ENCODE results near the gene ANKS4B.
"Not testable (repeated sequence)": the region's sequence is repeated elsewhere in the genome, so short reads cannot be mapped to it uniquely, and the experiment has no call there.

ANKS4B gene

GRCh38 chr16:21219551-21219950 lies 13.9 kb upstream of the ANKS4B start:
- no peak for DNase-seq

GRCh38 chr16:21222495-21223337 lies 10.8 kb upstream of the ANKS4B start:
- no peak for DNase-seq

GRCh38 chr16:21223787-21224186 lies 9.7 kb upstream of the ANKS4B start:
- DNase-seq, result no peak

DNA sequence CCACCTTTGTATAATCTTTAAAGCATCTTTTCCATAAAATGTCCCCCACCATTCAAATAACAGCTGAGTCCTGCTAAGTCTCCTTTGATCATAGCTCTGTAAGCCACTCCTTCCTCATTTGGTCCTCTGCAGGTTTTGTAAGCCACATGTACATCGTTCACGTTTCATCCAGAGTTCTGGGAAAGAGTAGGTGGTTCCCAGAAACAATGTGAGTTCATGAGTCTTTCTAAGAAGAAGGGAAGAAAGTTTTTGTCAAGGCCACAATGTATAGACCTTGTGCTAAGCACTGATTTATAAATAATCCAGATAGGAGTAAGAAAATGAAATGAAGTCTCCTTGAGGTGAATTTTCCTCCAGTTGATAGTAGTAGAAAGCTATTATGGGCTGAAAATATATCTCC lies 8.7 kb upstream of the ANKS4B start:
- DNase-seq, result peak; percentile 62

DNA sequence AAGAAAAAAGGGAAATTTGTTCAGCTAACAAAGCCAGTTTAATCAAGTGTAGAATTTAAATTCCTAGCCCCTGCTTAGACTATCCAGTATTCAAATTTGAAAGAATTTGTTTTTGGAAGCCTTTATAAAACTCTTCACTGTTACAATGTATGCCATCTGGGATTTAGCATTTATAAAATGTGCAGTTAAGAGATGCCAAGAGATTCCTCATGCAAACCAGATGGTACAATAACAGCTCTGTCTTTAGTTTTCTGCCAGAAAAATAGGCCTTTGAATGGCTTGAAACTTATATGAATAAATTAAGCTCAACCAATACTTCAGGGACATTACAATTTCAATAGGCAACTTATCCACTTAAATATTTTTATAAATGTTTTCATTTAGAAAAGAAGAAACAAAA lies 6.8 kb upstream of the ANKS4B start:
- no peak for DNase-seq

DNA sequence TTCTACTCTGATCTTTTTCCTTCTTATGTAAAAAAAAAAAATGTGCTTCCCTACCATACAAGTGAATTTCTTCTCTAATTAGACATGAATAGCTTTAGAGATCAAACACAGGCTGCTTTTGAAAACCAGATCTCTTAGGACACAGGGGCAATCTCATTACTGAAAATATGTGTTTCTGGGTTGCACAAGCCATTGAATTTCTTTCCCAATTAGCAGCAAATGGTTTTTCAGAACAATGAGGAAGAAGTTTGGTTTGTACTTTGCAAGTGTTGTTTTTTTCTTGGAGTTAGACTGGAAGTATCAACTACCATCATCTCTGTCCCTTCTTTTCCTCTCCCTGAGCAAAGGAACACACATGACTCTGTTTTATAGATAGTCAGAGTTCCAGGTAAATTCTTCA lies 5.6 kb upstream of the ANKS4B start:
- DNase-seq, result no peak

- peak; percentile 52 for DNase-seq
Measured at GRCh38 chr16:21228361-21228872, 5.1 kb upstream of the ANKS4B start.

DNA sequence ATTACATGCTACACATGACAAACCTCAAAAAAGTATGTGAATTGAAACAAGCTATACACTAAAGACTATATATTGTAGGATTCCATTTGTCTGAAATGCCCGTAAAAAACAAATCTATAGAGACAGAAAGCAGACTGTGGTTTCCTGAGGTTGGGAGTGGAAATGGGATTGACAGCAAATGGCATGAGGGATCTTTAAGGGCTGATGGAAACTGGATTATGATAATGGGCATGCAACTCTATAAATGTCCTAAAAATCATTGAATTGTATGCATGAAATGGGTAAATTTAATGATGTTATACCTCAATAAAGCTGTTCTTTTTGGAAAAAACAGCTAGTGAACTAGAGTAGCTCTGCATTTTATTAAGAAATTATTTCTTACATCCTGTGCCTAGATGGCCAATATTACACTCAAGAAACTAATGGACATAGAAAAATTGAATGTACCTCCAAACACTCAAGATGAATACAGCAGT lies 416 bp upstream of the ANKS4B start:
- no peak for DNase-seq

- DNase-seq, result peak; percentile 27
Measured at GRCh38 chr16:21235199-21235585, 1.7 kb downstream of the ANKS4B start.

DNA sequence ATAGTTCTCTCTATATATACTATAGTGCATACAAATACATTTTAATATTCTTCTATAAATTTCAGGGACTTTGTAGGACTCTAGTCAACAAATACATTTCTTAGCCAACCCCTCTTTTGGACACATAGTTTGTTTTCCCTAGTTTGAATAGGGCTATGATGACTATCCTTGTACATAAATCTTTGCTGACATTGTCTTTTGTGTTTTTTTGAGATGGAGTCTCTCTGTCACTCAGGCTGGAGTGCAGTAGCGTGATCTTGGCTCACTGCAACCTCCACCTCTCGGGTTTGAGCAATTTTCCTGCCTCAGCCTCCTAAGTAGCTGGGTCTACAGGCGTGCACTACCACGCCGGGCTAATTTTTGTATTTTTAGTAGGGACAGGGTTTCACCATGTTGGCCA lies 3.3 kb downstream of the ANKS4B start:
- no peak for DNase-seq

DNA sequence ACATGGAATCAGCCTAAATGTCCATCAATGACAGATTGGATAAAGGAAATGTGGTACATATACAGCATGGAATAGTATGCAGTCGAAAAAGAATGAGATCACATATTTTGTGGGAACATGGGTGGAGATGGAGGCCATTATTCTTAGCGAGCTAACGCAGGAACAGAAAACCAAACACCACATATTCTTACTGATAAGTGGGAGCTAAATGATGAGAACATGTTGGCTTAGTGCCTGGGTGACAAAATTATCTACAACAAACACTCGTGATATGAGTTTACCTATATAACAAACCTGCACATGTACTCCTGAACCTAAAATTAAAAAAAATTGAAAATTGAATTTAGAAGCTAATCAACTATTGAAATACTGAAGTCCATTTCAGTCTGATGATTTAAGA lies 6.1 kb downstream of the ANKS4B start:
- DNase-seq, result peak; percentile 88

DNA sequence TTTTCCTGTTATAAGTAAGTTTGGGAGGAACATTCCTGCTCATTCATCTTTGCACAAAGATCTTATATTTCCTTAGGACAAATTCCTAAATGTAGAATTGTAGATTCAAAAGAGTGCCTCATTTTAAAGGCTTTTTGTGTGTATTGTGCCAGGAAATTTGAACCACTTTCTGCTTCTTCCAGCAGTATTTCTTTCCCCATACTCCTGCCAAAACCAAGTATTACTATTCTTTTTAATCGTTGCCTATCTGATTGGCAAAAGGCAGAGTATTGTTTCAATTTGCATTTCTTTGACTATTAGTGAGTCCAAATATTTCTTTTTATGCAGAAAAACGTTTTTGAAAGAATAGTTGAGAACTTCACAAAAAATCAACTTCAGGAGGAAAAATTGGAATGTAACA lies 9.3 kb downstream of the ANKS4B start:
- DNase-seq, result no peak

DNA sequence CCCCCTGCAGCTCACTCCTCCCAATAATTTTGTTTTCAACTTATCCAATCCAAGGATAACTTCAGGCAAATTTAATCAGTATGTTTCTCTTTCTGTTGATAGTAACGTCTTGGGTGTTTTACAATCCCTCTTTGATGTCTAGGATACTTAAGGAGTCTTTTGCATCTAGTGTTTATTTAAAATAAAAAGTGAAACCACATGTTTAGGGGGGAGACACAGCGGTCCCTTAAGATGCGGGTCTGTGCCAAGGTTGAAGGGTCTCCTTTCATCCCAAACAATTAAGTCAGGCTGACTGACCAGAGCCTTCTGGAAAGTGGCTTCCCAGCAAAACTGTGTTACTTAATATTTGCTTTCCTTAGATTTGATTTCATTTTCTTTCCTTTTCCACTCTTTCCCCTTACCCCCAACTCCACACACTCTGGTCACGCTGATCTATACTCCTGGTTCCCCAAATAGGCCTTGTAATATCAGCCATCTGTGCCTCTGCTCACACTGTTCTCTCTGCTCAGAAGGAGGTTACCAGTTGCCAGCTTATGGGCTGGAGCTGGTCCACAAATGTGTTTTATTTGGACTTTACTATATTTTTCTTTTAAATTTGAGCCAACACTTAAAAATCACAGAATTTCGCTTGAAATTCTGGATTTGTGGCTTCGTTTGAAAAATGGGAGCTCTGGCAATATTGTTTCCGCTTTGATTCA lies 11.2 kb downstream of the ANKS4B start:
- no peak for DNase-seq

DNA sequence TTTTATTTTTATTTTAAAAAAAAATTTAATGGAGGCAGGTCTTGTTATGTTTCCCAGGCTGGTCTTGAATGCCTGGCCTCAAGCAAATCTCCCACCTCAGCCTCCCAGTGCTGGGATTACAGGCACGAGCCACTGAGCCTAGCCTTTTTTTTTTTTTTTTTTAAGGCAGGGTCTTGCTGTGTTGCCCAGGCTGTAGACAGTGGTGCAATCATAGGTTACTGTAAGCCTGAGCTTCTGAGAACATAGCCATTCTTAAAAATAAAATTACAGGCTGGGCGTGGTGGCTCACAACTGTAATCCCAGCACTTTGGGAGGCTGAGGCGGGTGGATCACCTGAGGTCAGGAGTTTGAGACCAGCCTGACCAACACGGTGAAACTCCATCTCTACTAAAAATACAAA lies 14.7 kb downstream of the ANKS4B start:
- DNase-seq, result not testable (repeated sequence)

DNA sequence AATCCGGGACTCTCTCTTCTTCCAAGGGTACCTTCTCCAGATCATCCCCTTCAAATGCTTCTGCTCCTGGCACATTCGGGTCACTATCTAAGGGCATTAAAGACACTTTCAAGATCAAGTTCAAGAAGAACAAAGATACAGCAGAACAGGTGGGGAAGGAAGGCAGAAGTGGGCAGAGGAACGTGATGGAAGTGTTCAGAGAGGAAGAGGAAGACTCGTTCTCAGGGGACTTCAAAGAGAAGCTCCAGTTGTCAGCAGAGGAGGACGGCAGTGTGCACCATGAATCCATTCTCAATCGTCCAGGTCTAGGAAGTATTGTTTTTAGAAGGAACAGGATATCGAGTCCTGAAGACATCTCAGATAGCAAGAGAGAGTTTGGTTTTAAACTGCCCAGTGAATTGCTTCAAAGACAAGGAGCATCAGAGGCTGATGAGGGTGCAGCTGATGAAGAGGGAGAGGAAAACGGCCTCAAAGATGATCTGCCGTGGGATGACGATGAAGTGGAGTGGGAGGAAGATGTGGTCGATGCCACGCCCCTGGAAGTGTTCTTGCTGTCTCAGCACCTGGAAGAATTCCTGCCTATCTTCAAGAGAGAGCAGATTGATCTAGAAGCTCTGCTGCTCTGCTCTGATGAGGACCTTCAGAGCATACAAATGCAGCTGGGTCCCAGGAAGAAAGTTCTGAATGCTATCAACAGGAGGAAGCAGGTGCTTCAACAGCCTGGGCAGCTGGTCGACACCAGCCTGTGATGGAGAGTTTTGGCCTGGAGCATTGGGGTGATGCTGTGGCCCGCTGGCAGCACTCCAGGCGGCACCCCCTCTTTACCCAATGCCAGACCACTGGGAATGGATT lies 16.8 kb downstream of the ANKS4B start:
- no peak for DNase-seq

- DNase-seq, result no peak
Measured at GRCh38 chr16:21253470-21253869, 20.0 kb downstream of the ANKS4B start.

DNA sequence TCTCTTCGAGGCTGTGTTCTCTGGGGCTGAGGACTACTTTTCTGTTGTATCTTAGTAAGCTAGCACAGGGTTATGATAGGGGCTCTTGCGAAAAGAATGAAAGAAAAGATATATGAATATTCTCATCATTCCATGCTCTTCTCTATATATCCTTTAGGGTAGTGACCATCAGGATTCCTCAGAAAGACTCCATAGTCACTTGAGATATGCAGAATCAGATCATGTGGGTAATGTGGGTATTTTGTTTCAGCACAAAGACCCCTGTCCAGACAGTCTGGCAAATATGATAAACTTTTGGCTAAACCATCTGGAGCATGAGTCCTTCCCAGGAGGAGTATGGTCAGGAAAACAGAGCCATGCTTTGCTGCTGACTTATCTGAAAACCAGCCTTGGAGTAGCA lies 23.1 kb downstream of the ANKS4B start:
- no peak for DNase-seq

- no peak for DNase-seq
Measured at GRCh38 chr16:21257284-21257683, 23.8 kb downstream of the ANKS4B start.

DNA sequence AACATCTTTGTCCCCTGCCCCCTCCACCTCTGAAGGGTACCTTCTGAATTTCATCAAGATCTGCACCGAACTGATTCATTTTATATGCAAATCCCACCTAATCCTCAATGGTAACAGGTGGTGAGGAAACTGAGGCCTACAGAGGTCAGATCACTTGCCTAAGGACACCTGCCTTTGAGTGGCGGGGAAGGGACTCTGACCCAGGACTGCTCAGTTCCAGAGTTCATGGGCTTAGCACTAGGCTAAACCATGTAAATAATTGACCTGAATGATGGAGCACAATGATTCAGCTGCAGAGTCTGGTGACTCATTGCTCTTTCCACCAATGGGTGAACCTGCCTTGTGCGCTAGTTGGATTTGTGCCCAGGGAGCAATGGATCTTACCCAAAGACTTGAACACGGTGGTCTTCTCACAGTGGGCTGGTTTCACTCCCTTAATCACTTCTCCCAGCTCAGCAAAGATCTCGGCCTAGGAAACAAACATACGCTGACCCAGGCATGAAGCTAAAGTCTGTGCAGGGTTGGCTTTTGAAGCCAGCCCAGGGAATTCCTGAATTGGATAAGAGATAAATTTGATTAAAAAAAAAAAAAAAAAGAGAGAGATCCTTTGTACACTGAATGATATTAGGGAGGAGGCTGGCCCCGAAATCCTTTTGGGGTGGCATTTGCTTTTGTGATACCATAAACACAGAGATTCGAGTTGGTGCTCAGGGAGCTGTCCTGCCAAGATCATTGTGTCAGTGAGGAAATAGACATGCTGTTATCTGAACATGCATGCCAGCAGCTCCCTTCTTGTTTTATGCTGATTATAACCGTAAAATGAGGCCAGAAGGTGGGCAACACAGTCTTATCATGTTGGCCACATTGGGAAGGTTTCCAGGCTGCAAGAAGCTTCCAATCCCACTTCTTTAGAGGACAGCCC lies 27.6 kb downstream of the ANKS4B start:
- peak; percentile 98 for DNase-seq

- DNase-seq, result no peak
Measured at GRCh38 chr16:21262779-21263639, 29.5 kb downstream of the ANKS4B start.

All from hematopoietic multipotent progenitor cell treated with erythropoietin and hydrocortisone succinate and interleukin-3 and kit ligand, for 8 days (in vitro differentiated cells).